Naive thymus-derived CD4-positive, alpha-beta T cell (primary cell): Measurements from ENCODE around the gene USP48. TPM values are rescaled to one million over a fixed set of nuclear protein-coding genes. Genes with fewer than 3 reads are reported as not detected.

Source experiments
- ATAC-seq: fragments of 150-1000 bp; cut with Tn5 transposase; 2 replicates; pipeline ENCODE4 v1.10.0; 2021; ENCODE audit warnings: mild to moderate bottlenecking, moderate library complexity
- CTCF ChIA-PET: fragments of 350-600 bp; sonication (Branson Sonifier 250); formaldehyde crosslinking; loops from one replicate; lab custom pipeline; 2021; ENCODE audit warnings: antibody characterized with exemption; lab: Charles Lee
- POLR2A ChIA-PET: fragments of 350-600 bp; sonication (Branson Sonifier 250); formaldehyde crosslinking; loops from one replicate; lab custom pipeline; 2021; ENCODE audit warnings: antibody characterized with exemption, inconsistent platforms; lab: Charles Lee
- DNase-seq, 9 donors: peaks; one replicate each; pipeline versions ENCODE4 v3.0.0 to v3.0.0-alpha.2; 2020 to 2022; ENCODE audit warnings: mixed read lengths in 1 of 9
- H3K27ac ChIP-seq: one replicate; pipeline ENCODE4 v1.7.0; 2013; ENCODE audit warnings: mild to moderate bottlenecking, low read depth, low read length, moderate library complexity
- H3K27me3 ChIP-seq, 2 donors: one replicate each; pipeline ENCODE4 v1.7.0; 2013; ENCODE audit warnings: low read length in 2 of 2, mild to moderate bottlenecking in 2 of 2, moderate library complexity in 2 of 2; ENCODE audit not compliant: control insufficient read depth in 2 of 2, insufficient read depth in 2 of 2
- H3K36me3 ChIP-seq, 3 experiments: 1 replicate in 2 of 3; 2 replicates in 1 of 3; pipeline ENCODE4 v1.7.0; 2013; ENCODE audit warnings: low read length in 3 of 3, mild to moderate bottlenecking in 3 of 3, moderate library complexity in 1 of 3; ENCODE audit not compliant: insufficient read depth in 3 of 3, control insufficient read depth in 2 of 3
- H3K4me1 ChIP-seq, 2 donors: one replicate each; pipeline ENCODE4 v1.7.0; 2013; ENCODE audit warnings: low read length in 2 of 2, mild to moderate bottlenecking in 2 of 2, moderate library complexity in 1 of 2; ENCODE audit not compliant: control insufficient read depth in 2 of 2, insufficient read depth in 2 of 2
- H3K4me3 ChIP-seq: 2 replicates; pipeline ENCODE4 v1.7.0; 2013; ENCODE audit warnings: mild to moderate bottlenecking, low read length
- H3K9me3 ChIP-seq, 3 experiments: 1 replicate in 2 of 3; 2 replicates in 1 of 3; pipeline ENCODE4 v1.7.0; 2013; ENCODE audit warnings: low read length in 3 of 3; ENCODE audit not compliant: control insufficient read depth in 2 of 3
- H3K27ac Mint-ChIP-seq, 9 donors: one replicate each; pipeline ENCODE4 v1.8.0; 2020 to 2022; ENCODE audit warnings: mixed read lengths in 9 of 9, mild to moderate bottlenecking in 8 of 9, moderate library complexity in 5 of 9, inconsistent platforms in 2 of 9
- H3K27me3 Mint-ChIP-seq, 5 donors: one replicate each; pipeline ENCODE4 v1.8.0; 2021 to 2022; ENCODE audit warnings: mixed read lengths in 5 of 5, mild to moderate bottlenecking in 1 of 5
- H3K36me3 Mint-ChIP-seq, 5 donors: one replicate each; pipeline ENCODE4 v1.8.0; 2020 to 2022; ENCODE audit warnings: mixed read lengths in 5 of 5, mild to moderate bottlenecking in 3 of 5, inconsistent platforms in 1 of 5
- H3K4me1 Mint-ChIP-seq, 7 donors: one replicate each; pipeline ENCODE4 v1.8.0; 2020 to 2022; ENCODE audit warnings: mixed read lengths in 7 of 7, mild to moderate bottlenecking in 3 of 7, inconsistent platforms in 1 of 7
- H3K4me3 Mint-ChIP-seq, 10 donors: one replicate each; pipeline ENCODE4 v1.8.0; 2020 to 2022; ENCODE audit warnings: mild to moderate bottlenecking in 10 of 10, mixed read lengths in 10 of 10, moderate library complexity in 6 of 10, inconsistent platforms in 2 of 10
- H3K9me3 Mint-ChIP-seq, 11 donors: one replicate each; pipeline ENCODE4 v1.8.0; 2020 to 2022; ENCODE audit warnings: mixed read lengths in 11 of 11, mild to moderate bottlenecking in 4 of 11, inconsistent platforms in 1 of 11, moderate library complexity in 1 of 11
- intact Hi-C, 2 donors: fragments of 100-400 bp; cut with micrococcal nuclease; formaldehyde crosslinking; loops; one replicate each; pipeline ENCODE4 v1.15.1; 2023
- polyA plus RNA-seq, 2 donors: library from polyadenylated mRNA; unstranded; fragments of 300-500 nt; fragmentation: Illumina TruSeq; gene quantifications; one replicate each; pipeline ENCODE4 v1.2.3, GENCODE V29; 2021
- total RNA-seq, 6 experiments: library from RNA in 5 of 6; stranded (reverse) in 5 of 6; gene quantifications; 1 replicate in 5 of 6; 2 replicates in 1 of 6; pipeline ENCODE4 v1.2.3 and lab custom pipeline; 2021 to 2026

The USP48 gene
- total and polyA plus RNA-seq, 7 experiments from 2014 or later = 34.8 to 107 (median 79.5) TPM

- intact Hi-C loops = loop anchor here in 1 of 2 donors (10.0 kb wide), 1 partner anchor 119 kb away; the partner anchor contains the start of gene HSPG2
- Mint-ChIP-seq H3K36me3 (peaks cover 0 to 4% (median 0%) of the 10 kb centered on the region in 5 donors), H3K9me3 (peaks cover 0 to 2% (median 0%) of the 10 kb centered on the region in 11 donors), H3K4me3 (peak overlapping the region in 1 of 10 donors; percentile 23), H3K27me3 (peaks cover 10 to 31% (median 15%) of the 10 kb centered on the region in 5 donors), H3K27ac (no peak overlapping the region), H3K4me1 (peaks cover 5 to 14% (median 8%) of the 10 kb centered on the region in 7 donors)
- ChIA-PET POLR2A (no interaction called here), CTCF (interaction anchor here (1.2 kb wide), 1 partner anchor 143 kb away, joined by 3 read pairs; no protein-coding TSS in a partner anchor)
- no peaks in the 10 kb centered on the region for H3K4me1 ChIP-seq
- H3K27me3 ChIP-seq = peaks cover 0 to 4% of the 10 kb centered on the region in 2 donors
- no peaks in the 10 kb centered on the region for H3K36me3 ChIP-seq
- ATAC-seq (peak; percentile 59), DNase-seq (no peak)
- no peak overlapping the region for H3K4me3 ChIP-seq
- no peaks in the 10 kb centered on the region for H3K9me3 ChIP-seq
- no peak overlapping the region for H3K27ac ChIP-seq
Observed at GRCh38 chr1:21815724-21816321, 32.9 kb upstream of the USP48 start.

- CTCF ChIA-PET = interaction anchor here (1.2 kb wide), 1 partner anchor 144 kb away, joined by 3 read pairs; no protein-coding TSS in a partner anchor
- ATAC-seq = no peak
- DNase-seq = no peak
- Mint-ChIP-seq H3K9me3 (peaks cover 0 to 2% (median 0%) of the 10 kb centered on the region in 11 donors), H3K27me3 (peaks cover 10 to 31% (median 15%) of the 10 kb centered on the region in 5 donors), H3K4me3 (peak overlapping the region; percentile 34 to 84 (median 72)), H3K36me3 (peaks cover 0 to 4% (median 0%) of the 10 kb centered on the region in 5 donors), H3K4me1 (peaks cover 5 to 14% (median 8%) of the 10 kb centered on the region in 7 donors), H3K27ac (peak overlapping the region in 3 of 9 donors; percentile 3 to 79 (median 13))
- Histone ChIP-seq H3K4me1 (no peaks in the 10 kb centered on the region), H3K9me3 (no peaks in the 10 kb centered on the region), H3K4me3 (no peak overlapping the region), H3K27ac (no peak overlapping the region), H3K27me3 (peaks cover 0 to 4% of the 10 kb centered on the region in 2 donors), H3K36me3 (no peaks in the 10 kb centered on the region)
- POLR2A ChIA-PET = no interaction called here
- intact Hi-C loops = loop anchor here (1.0 to 10.0 kb wide), 2 partner anchors 120 to 149 kb away; partner anchors contain the start of gene HSPG2 (in 1 of the 2)
Observed at GRCh38 chr1:21814981-21815582, 32.1 kb upstream of the USP48 start.

GRCh38 chr1:21814241-21814918 lies 31.4 kb upstream of the USP48 start:
- Histone ChIP-seq H3K9me3 (no peaks in the 10 kb centered on the region), H3K27ac (no peak overlapping the region), H3K4me1 (no peaks in the 10 kb centered on the region), H3K36me3 (no peaks in the 10 kb centered on the region), H3K27me3 (peaks cover 0 to 4% of the 10 kb centered on the region in 2 donors), H3K4me3 (peak overlapping the region; percentile 33)
- Mint-ChIP-seq H3K4me1 (peaks cover 5 to 14% (median 8%) of the 10 kb centered on the region in 7 donors), H3K9me3 (peaks cover 0 to 2% (median 0%) of the 10 kb centered on the region in 11 donors), H3K27ac (no peak overlapping the region), H3K36me3 (peaks cover 0 to 4% (median 0%) of the 10 kb centered on the region in 5 donors), H3K27me3 (peaks cover 10 to 31% (median 15%) of the 10 kb centered on the region in 5 donors), H3K4me3 (peak overlapping the region; percentile 45 to 84 (median 71))
- ChIA-PET POLR2A (no interaction called here), CTCF (no interaction called here)
- peak in 6 of 9 donors; percentile 19 to 46 (median 28) for DNase-seq
- ATAC-seq = peak; percentile 80
- intact Hi-C loops = loop anchor here (1.0 to 10.0 kb wide), 2 partner anchors 120 to 150 kb away; partner anchors contain the start of gene HSPG2 (in 1 of the 2)

- Mint-ChIP-seq H3K4me1 (peaks cover 3 to 11% (median 7%) of the 10 kb centered on the region in 7 donors), H3K4me3 (peak overlapping the region in 5 of 10 donors; percentile 1 to 75 (median 19)), H3K27ac (no peak overlapping the region), H3K36me3 (peaks cover 0 to 4% (median 0%) of the 10 kb centered on the region in 5 donors), H3K27me3 (peaks cover 10 to 31% (median 15%) of the 10 kb centered on the region in 5 donors), H3K9me3 (peaks cover 0 to 2% (median 0%) of the 10 kb centered on the region in 11 donors)
- no peak overlapping the region for H3K27ac ChIP-seq
- H3K9me3 ChIP-seq = no peaks in the 10 kb centered on the region
- CTCF ChIA-PET = no interaction called here
- DNase-seq = no peak
- H3K4me3 ChIP-seq = no peak overlapping the region
- intact Hi-C loops = loop anchor here in 1 of 2 donors (10.0 kb wide), 1 partner anchor 121 kb away; the partner anchor contains the start of gene HSPG2
- H3K27me3 ChIP-seq = peaks cover 0 to 4% of the 10 kb centered on the region in 2 donors
- no peak for ATAC-seq
- POLR2A ChIA-PET = no interaction called here
- H3K36me3 ChIP-seq = no peaks in the 10 kb centered on the region
- no peaks in the 10 kb centered on the region for H3K4me1 ChIP-seq
Observed at GRCh38 chr1:21813542-21813941, 30.6 kb upstream of the USP48 start.

- Histone ChIP-seq H3K9me3 (no peaks in the 10 kb centered on the region), H3K4me3 (no peak within 1 kb of the TSS), H3K4me1 (no peaks in the 10 kb centered on the region), H3K27me3 (peaks cover 0 to 4% of the 10 kb centered on the region in 2 donors), H3K27ac (no peak within 1 kb of the TSS), H3K36me3 (no peaks in the 10 kb centered on the region)
- Mint-ChIP-seq H3K4me1 (peaks cover 0 to 7% (median 4%) of the 10 kb centered on the region in 7 donors), H3K36me3 (peaks cover 0 to 4% (median 0%) of the 10 kb centered on the region in 5 donors), H3K27ac (no peak within 1 kb of the TSS), H3K9me3 (peaks cover 0 to 2% (median 0%) of the 10 kb centered on the region in 11 donors), H3K4me3 (peak within 1 kb of the TSS in 2 of 10 donors; percentile 8 to 48), H3K27me3 (peaks cover 10 to 31% (median 15%) of the 10 kb centered on the region in 5 donors)
- no peak for DNase-seq
- ChIA-PET CTCF (no interaction called here), POLR2A (no interaction called here)
- intact Hi-C loops = loop anchor here in 1 of 2 donors (10.0 kb wide), 1 partner anchor 123 kb away; the partner anchor contains the start of gene HSPG2
- no peak for ATAC-seq
Observed at GRCh38 chr1:21811875-21812305, 28.9 kb upstream of the USP48 start, which contains the start of gene LDLRAD2. Gene LDLRAD2, plus strand, starts transcription at chr1:21812265. Its CDS starts 187 bp downstream, at chr1:21812452.

GRCh38 chr1:21804536-21804935 lies 21.6 kb upstream of the USP48 start:
- Histone ChIP-seq H3K36me3 (no peaks in the 10 kb centered on the region), H3K27me3 (no peaks in the 10 kb centered on the region), H3K4me1 (no peaks in the 10 kb centered on the region), H3K27ac (no peak overlapping the region), H3K9me3 (no peaks in the 10 kb centered on the region), H3K4me3 (no peak overlapping the region)
- Mint-ChIP-seq H3K27me3 (peaks cover 0 to 3% (median 0%) of the 10 kb centered on the region in 5 donors), H3K27ac (no peak overlapping the region), H3K36me3 (no peaks in the 10 kb centered on the region), H3K4me3 (no peak overlapping the region), H3K4me1 (no peaks in the 10 kb centered on the region), H3K9me3 (no peaks in the 10 kb centered on the region)
- ChIA-PET CTCF (no interaction called here), POLR2A (no interaction called here)
- intact Hi-C loops = no loop called here
- ATAC-seq (no peak), DNase-seq (no peak)
